GM12892 (cell line): Measurements from ENCODE around the gene ORMDL1.

ENCODE experiments used
- POLR2A ChIP-seq: IDR thresholded peaks from 2 replicates; pipeline ENCODE4 v1.6.1; 2011; ENCODE audit warnings: low read depth, low read length, control low read depth
- POLR2AphosphoS5 ChIP-seq: IDR thresholded peaks from 2 replicates; pipeline ENCODE4 v1.6.1; 2011; ENCODE audit warnings: low read depth, low read length, control low read depth
- TAF1 ChIP-seq: IDR thresholded peaks from 2 replicates; pipeline ENCODE4 v1.6.1; 2011; ENCODE audit warnings: low read depth, mild to moderate bottlenecking, control low read depth, low read length, borderline replicate concordance

- TF ChIP-seq POLR2A: no peak
- no peak for TF ChIP-seq TAF1
- no peak for TF ChIP-seq POLR2AphosphoS5
Observed at GRCh38 chr2:189802396-189802912, 18.3 kb upstream of the ORMDL1 start.
